SIG-M5 (cell line): ENCODE data around the gene KATNAL1.
A peak's percentile ranks its signal among the peaks of the same experiment; 100 is the strongest.

ENCODE experiments used
- DNase-seq: peaks from one replicate; lab custom pipeline; 2025; lab: John Stamatoyannopoulos, UW

Gene KATNAL1

GRCh38 chr13:30307194-30307970 lies at the start of gene KATNAL1:
Gene KATNAL1 (minus strand): TSS chr13:30307551. CDS start chr13:30283777, 23,774 bp downstream.
- no peak for DNase-seq

- no peak for DNase-seq
Measured at GRCh38 chr13:30355839-30356238, 48.5 kb upstream of the KATNAL1 start.

DNA sequence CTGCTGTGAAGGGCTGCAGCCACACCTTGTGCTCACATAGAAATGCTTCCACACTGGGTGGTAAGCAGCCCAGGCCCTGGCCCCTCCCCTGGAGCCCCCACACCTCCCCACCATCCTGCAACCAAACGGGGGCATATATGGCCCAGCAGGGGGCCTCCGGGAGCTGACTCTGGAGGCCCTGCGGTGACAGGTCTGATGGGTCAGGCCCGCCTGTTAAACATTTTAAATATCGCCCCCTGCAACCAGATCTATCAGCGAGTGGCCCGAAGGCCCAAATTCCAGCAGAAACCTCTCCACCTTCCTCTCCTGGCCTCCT lies 48.0 kb upstream of the KATNAL1 start:
- no peak for DNase-seq

GRCh38 chr13:30354493-30355383 lies 47.4 kb upstream of the KATNAL1 start:
- DNase-seq, result no peak

- no peak for DNase-seq
Measured at GRCh38 chr13:30353471-30354215, 46.3 kb upstream of the KATNAL1 start.

GRCh38 chr13:30353060-30353459 lies 45.7 kb upstream of the KATNAL1 start:
- DNase-seq, result no peak

DNA sequence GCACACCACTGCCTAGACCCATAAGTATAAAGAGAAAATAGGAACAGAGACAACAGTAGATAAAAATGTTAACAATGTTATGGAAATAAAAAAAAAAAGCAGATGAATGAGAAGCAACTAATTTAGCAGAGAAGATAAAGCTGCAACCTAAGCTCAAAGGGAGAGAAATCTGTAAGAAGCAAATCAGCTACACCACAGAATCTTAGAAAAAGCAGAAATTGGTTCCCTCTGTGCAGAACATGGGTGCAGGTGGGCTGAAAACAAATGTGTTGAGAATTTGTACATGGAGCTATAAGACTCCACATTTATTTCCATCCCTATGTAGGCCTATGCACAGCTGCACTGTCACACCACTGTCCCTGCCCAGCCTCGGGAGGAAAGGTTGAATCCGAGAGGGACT lies 44.8 kb upstream of the KATNAL1 start:
- DNase-seq, result no peak

GRCh38 chr13:30346789-30347167 lies 39.4 kb upstream of the KATNAL1 start:
- no peak for DNase-seq

DNA sequence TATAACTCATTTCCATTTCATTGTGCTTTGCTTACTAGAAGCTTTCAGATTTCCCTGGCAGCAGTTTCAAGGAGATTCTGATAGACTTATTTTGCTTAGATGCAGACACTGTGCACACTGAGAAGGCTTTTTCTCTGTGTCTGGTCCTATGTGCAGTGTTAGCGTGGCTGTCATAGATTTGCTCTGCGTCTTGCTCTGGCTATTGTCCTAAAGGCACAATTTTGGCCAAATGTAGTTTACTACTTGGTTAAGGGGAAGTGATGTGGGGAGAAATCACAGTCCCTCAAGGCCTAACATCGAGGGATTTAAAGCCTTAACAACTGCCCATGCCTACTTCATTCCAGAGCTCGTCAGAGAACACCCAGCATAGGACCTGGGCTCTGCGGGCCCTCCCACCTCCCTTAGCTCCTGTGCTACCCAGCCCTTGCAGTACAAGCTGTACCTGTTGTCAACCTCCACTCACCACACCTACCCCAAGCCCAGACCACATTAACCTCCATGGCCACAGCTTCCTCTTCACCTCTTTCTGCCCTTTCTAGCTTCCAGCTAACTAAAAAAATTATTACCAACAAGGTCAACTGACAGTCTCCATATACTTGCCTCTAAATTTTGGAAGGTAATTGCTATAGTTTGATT lies 38.9 kb upstream of the KATNAL1 start:
- no peak for DNase-seq

- no peak for DNase-seq
Measured at GRCh38 chr13:30345426-30346100, 38.2 kb upstream of the KATNAL1 start.

GRCh38 chr13:30341815-30342570 lies 34.6 kb upstream of the KATNAL1 start:
- no peak for DNase-seq

- DNase-seq, result peak; percentile 42
Measured at GRCh38 chr13:30340331-30341250, 33.2 kb upstream of the KATNAL1 start.

DNA sequence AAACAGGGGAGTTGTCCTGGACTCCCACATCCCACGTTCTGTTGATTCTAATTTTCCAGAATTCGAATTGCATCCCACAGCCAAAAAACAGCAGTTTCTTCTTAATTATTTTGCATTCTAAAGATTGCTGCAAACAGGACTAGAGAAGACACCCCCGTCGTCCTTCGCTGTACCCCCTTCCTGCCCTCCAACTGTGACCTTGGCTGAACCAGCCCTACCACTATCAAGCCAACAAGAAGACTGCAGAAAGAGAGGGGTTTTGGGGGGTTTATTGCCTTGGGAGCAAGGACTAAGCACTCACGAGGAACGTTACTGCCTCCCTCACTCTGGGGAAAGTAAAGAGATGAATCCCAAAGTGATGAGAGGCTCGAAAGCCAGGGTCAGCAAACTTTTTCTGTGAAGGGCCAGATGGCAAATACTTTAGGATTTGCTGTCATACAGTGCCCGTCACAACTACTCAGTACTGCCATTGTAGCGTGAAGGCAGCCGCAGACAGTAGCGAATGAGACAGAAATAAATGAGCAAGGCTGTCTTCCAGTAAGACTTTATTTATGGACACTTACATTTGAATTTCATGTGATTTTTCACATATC lies 32.5 kb upstream of the KATNAL1 start:
- no peak for DNase-seq

- DNase-seq, result no peak
Measured at GRCh38 chr13:30338952-30339351, 31.6 kb upstream of the KATNAL1 start.

- no peak for DNase-seq
Measured at GRCh38 chr13:30338331-30338851, 31.0 kb upstream of the KATNAL1 start.

GRCh38 chr13:30337061-30337610 lies 29.8 kb upstream of the KATNAL1 start:
- DNase-seq, result no peak

GRCh38 chr13:30334663-30335386 lies 27.5 kb upstream of the KATNAL1 start:
- DNase-seq, result no peak

- no peak for DNase-seq
Measured at GRCh38 chr13:30333616-30334015, 26.3 kb upstream of the KATNAL1 start.
